Fibroblast of peridontal ligament (primary cell): ENCODE measurements around the gene TUBA8.
"Not testable (repeated sequence)": the region's sequence is repeated elsewhere in the genome, so short reads cannot be mapped to it uniquely, and the experiment has no call there.

ENCODE experiments used
- DNase-seq: peaks from one replicate; pipeline ENCODE4 v3.0.0-alpha.2; 2010; ENCODE audit errors: extremely low read depth

Gene TUBA8

GRCh38 chr22:18105981-18106380 lies 4.6 kb upstream of the TUBA8 start:
- not testable (repeated sequence) for DNase-seq

GRCh38 chr22:18106550-18107341 lies 3.9 kb upstream of the TUBA8 start:
- not testable (repeated sequence) for DNase-seq

GRCh38 chr22:18108187-18108586 lies 2.4 kb upstream of the TUBA8 start:
- DNase-seq, result no peak

- no peak for DNase-seq
These were observed 1.0 kb upstream of the TUBA8 start for GRCh38 chr22:18109410-18110193.

- no peak for DNase-seq
These were observed 547 bp downstream of the TUBA8 start for GRCh38 chr22:18110954-18111758.

GRCh38 chr22:18111759-18112330 lies 1.2 kb downstream of the TUBA8 start:
- DNase-seq, result no peak

GRCh38 chr22:18112440-18112839 lies 1.8 kb downstream of the TUBA8 start:
- no peak for DNase-seq

- no peak for DNase-seq
These were observed 3.2 kb downstream of the TUBA8 start for GRCh38 chr22:18113680-18114394.

- no peak for DNase-seq
These were observed 3.9 kb downstream of the TUBA8 start for GRCh38 chr22:18114495-18114894.

GRCh38 chr22:18114976-18115652 lies 4.5 kb downstream of the TUBA8 start:
- DNase-seq, result no peak

GRCh38 chr22:18115906-18116371 lies 5.3 kb downstream of the TUBA8 start:
- no peak for DNase-seq

- no peak for DNase-seq
These were observed 6.0 kb downstream of the TUBA8 start for GRCh38 chr22:18116634-18117033.

GRCh38 chr22:18118345-18118915 lies 7.8 kb downstream of the TUBA8 start:
- no peak for DNase-seq

GRCh38 chr22:18119409-18120110 lies 9.0 kb downstream of the TUBA8 start:
- no peak for DNase-seq

- no peak for DNase-seq
These were observed 10.2 kb downstream of the TUBA8 start for GRCh38 chr22:18120857-18121256.

- no peak for DNase-seq
These were observed 10.9 kb downstream of the TUBA8 start for GRCh38 chr22:18121506-18121905.

GRCh38 chr22:18121954-18122554 lies 11.4 kb downstream of the TUBA8 start:
- DNase-seq, result no peak

GRCh38 chr22:18123476-18124025 lies 12.9 kb downstream of the TUBA8 start:
- not testable (repeated sequence) for DNase-seq

GRCh38 chr22:18126606-18127005 lies 16.0 kb downstream of the TUBA8 start:
- DNase-seq, result no peak
